MCF 10A (cell line): ENCODE results near the gene TAF3. TPM values are rescaled to one million over a fixed set of nuclear protein-coding genes. Genes with fewer than 3 reads are reported as not detected.

Experiments used
- BruUV-seq: library from RNA; stranded (reverse); fragments of 400-500 nt; replicated peaks from 2 replicates; lab custom pipeline; 2021; lab: Mats Ljungman, UMichigan
- CTCF ChIA-PET: fragments of 300-600 bp; sonication (Branson Sonifier 250); formaldehyde crosslinking; extraction: SDS; loops from one replicate; lab custom pipeline; 2021; ENCODE audit warnings: antibody characterized with exemption, inconsistent platforms; lab: Yijun Ruan, JAX
- POLR2A ChIA-PET: fragments of 300-600, 350-650 bp; sonication (Branson Sonifier 250); formaldehyde crosslinking; extraction: SDS; loops from one replicate; lab custom pipeline; 2020; ENCODE audit warnings: antibody characterized with exemption, inconsistent platforms; lab: Yijun Ruan, JAX
- DNase-seq: peaks from one replicate; pipeline ENCODE4 v3.0.0-alpha.2; 2018; ENCODE audit not compliant: unreplicated experiment
- H3K27ac Mint-ChIP-seq: one replicate; pipeline ENCODE4 v1.8.0; 2022; ENCODE audit warnings: mild to moderate bottlenecking, low read depth, mixed read lengths; ENCODE audit not compliant: unreplicated experiment
- H3K27me3 Mint-ChIP-seq: one replicate; pipeline ENCODE4 v1.8.0; 2022; ENCODE audit warnings: mixed read lengths; ENCODE audit not compliant: insufficient read depth, unreplicated experiment
- H3K36me3 Mint-ChIP-seq: one replicate; pipeline ENCODE4 v1.8.0; 2022; ENCODE audit warnings: mild to moderate bottlenecking, moderate library complexity, mixed read lengths; ENCODE audit not compliant: insufficient read depth, unreplicated experiment
- H3K4me1 Mint-ChIP-seq: one replicate; pipeline ENCODE4 v1.8.0; 2022; ENCODE audit warnings: mixed read lengths; ENCODE audit not compliant: insufficient read depth, unreplicated experiment
- H3K4me3 Mint-ChIP-seq: one replicate; pipeline ENCODE4 v1.8.0; 2022; ENCODE audit warnings: mild to moderate bottlenecking, moderate library complexity, mixed read lengths; ENCODE audit not compliant: unreplicated experiment
- H3K9me3 Mint-ChIP-seq: one replicate; pipeline ENCODE4 v1.8.0; 2022; ENCODE audit warnings: mixed read lengths; ENCODE audit not compliant: unreplicated experiment
- intact Hi-C: fragments of 100-400 bp; cut with micrococcal nuclease; formaldehyde crosslinking; loops from 2 replicates; pipeline ENCODE4 v1.14.1; 2022
- total RNA-seq: library from RNA; stranded (reverse); gene quantifications from 2 replicates; pipeline ENCODE4 v1.2.3, GENCODE V29; 2022
- TF ChIP-seq, protein P1 (sequence below): fragments of 200-600 bp; IDR thresholded peaks from one replicate; pipeline ENCODE4 v1.8.0; 2022; ENCODE audit warnings: antibody characterized with exemption, mild to moderate bottlenecking; ENCODE audit not compliant: unreplicated experiment

TAF3 gene
- total RNA-seq, 1 experiment from 2014 or later, result 9.9 TPM

DNA sequence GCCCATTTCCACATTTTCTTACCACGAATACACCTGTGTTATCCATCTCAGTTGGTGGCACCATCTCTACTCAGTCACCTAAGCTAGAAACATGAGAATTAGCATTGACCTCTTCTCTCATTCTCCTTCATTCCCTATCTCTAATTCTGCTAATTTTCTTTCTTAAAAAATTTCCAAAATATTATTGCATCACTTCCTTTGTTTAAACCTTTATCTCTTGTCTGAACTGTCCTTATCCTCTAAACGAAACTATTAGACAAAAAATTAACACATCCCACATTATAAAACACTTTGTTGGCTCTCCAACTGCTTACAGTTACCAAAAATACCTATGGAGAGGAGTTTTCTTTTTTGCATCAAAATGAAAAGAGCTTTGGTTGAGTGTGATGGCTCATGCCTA is 18.3 kb downstream of the TAF3 start:
- DNase-seq, result no peak
- no peaks in the 10 kb centered on the region for H3K4me1 Mint-ChIP-seq
- H3K9me3 Mint-ChIP-seq, result no peaks in the 10 kb centered on the region
- CTCF ChIA-PET, result interaction anchor here (0.7 kb wide), 1 partner anchor 189 kb away, joined by 3 read pairs; no protein-coding TSS in a partner anchor
- POLR2A ChIA-PET, result no interaction called here
- BruUV-seq, result no TSS peak
- H3K27ac Mint-ChIP-seq, result no peak overlapping the region
- intact Hi-C loops, result no loop called here
- no peak overlapping the region for H3K4me3 Mint-ChIP-seq
- no peaks in the 10 kb centered on the region for H3K27me3 Mint-ChIP-seq
- TF ChIP-seq, protein P1, sequence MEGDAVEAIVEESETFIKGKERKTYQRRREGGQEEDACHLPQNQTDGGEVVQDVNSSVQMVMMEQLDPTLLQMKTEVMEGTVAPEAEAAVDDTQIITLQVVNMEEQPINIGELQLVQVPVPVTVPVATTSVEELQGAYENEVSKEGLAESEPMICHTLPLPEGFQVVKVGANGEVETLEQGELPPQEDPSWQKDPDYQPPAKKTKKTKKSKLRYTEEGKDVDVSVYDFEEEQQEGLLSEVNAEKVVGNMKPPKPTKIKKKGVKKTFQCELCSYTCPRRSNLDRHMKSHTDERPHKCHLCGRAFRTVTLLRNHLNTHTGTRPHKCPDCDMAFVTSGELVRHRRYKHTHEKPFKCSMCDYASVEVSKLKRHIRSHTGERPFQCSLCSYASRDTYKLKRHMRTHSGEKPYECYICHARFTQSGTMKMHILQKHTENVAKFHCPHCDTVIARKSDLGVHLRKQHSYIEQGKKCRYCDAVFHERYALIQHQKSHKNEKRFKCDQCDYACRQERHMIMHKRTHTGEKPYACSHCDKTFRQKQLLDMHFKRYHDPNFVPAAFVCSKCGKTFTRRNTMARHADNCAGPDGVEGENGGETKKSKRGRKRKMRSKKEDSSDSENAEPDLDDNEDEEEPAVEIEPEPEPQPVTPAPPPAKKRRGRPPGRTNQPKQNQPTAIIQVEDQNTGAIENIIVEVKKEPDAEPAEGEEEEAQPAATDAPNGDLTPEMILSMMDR, result no peak
- H3K36me3 Mint-ChIP-seq, result peaks cover 4% of the 10 kb centered on the region

DNA sequence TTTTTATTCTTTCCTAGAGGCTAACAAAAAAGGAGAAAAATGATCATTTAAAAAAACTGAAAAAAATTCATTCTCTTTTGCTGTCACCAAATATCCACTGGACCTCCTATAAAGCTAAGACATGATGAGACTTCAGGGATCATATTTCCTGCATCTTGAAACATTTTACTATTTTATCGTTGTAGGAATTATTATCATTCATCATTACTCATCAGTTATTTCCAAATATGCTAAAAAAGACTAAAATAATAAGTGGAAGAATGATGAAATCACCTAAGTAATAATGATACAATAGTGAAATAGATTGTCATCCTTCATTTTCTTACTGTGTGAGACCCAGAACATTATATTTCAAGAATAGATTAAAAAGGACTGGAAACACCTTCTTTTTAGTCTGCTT is 28.3 kb downstream of the TAF3 start:
- Mint-ChIP-seq H3K27me3 (no peaks in the 10 kb centered on the region), H3K36me3 (no peaks in the 10 kb centered on the region), H3K4me3 (no peak overlapping the region), H3K4me1 (no peaks in the 10 kb centered on the region), H3K27ac (no peak overlapping the region), H3K9me3 (no peaks in the 10 kb centered on the region)
- DNase-seq, result peak; percentile 7
- TF ChIP-seq, protein P1, result no peak
- no TSS peak for BruUV-seq
- ChIA-PET POLR2A (no interaction called here), CTCF (no interaction called here)
- intact Hi-C loops, result no loop called here

DNA sequence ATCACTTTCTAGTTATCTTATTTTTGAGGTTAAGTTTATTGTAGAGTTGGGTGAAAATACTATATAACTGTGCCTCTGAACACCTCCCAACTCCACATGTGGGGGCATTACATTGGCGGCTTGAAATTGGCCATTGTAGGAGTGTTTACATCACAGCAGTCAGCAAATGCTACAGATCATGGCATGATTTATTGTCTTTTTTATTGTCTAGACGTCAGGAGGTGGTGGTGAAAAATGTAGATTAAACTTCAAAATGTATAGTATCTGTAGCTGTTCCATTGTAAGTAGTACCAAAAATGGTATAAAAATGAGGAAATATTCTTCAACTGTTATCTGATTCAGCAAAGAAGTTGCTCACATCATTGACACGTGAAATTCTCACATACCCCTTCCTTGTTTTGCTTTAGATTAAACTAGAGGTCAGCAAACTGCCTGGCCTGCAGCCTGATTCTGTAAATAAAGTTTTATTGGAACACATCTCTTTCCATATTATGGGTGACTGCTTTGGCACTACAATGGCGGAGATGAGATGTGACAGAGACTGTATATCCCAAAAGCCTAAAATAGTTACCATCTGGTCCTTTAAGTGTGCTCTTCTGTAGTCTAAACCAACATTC is 35.0 kb downstream of the TAF3 start:
- TF ChIP-seq, protein P1, result no peak
- Mint-ChIP-seq H3K36me3 (peaks cover 6% of the 10 kb centered on the region), H3K4me3 (no peak overlapping the region), H3K27me3 (no peaks in the 10 kb centered on the region), H3K4me1 (peaks cover 7% of the 10 kb centered on the region), H3K27ac (no peak overlapping the region), H3K9me3 (no peaks in the 10 kb centered on the region)
- no peak for DNase-seq
- ChIA-PET CTCF (interaction anchor here (0.7 kb wide), 1 partner anchor 1457 kb away, joined by 3 read pairs; no protein-coding TSS in a partner anchor), POLR2A (no interaction called here)
- BruUV-seq, result no TSS peak
- intact Hi-C loops, result no loop called here

DNA sequence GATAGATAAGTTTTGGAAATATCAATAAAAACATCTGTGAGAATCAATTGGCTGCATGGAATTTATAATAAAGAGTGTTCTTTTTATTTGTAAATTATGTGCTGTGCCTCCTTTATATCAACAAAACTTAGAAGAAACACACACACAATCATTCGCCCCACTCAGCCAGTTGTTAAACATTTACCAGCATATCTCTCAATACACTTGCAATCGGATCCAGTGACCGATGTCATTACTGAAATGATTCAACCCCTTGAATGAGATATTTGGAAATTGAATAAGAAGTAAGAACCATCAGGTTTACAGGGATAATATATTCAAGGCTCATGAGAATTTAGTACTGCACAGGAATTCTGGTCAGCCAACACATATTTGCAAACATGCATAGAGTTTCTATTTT is 35.6 kb downstream of the TAF3 start:
- TF ChIP-seq, protein P1, result no peak
- Mint-ChIP-seq H3K4me1 (peaks cover 7% of the 10 kb centered on the region), H3K4me3 (no peak overlapping the region), H3K27me3 (no peaks in the 10 kb centered on the region), H3K36me3 (peaks cover 6% of the 10 kb centered on the region), H3K27ac (no peak overlapping the region), H3K9me3 (no peaks in the 10 kb centered on the region)
- CTCF ChIA-PET, result no interaction called here
- POLR2A ChIA-PET, result no interaction called here
- BruUV-seq, result no TSS peak
- no peak for DNase-seq
- intact Hi-C loops, result no loop called here
